GM19025 (cell line): Measurements from ENCODE around the gene CAPN2.

Source experiments
- ATAC-seq: cut with Tn5 transposase; IDR thresholded peaks from one replicate; pipeline ENCODE4 v1.9.1; 2021; ENCODE audit warnings: mild to moderate bottlenecking, low read depth, moderate library complexity; ENCODE audit not compliant: unreplicated experiment

CAPN2 gene

GRCh38 chr1:223819730-223820514 lies 107.6 kb downstream of the CAPN2 start:
- ATAC-seq, result no peak

- no peak for ATAC-seq
Observed at GRCh38 chr1:223820515-223820858, 108.1 kb downstream of the CAPN2 start.

- no peak for ATAC-seq
Observed at GRCh38 chr1:223820971-223821370, 108.6 kb downstream of the CAPN2 start.

- ATAC-seq, result no peak
Observed at GRCh38 chr1:223824287-223824686, 111.9 kb downstream of the CAPN2 start.

- no peak for ATAC-seq
Observed at GRCh38 chr1:223824712-223825111, 112.4 kb downstream of the CAPN2 start.
